Loucy (cell line): ENCODE measurements around the gene MEOX1.
"Not testable (repeated sequence)": the region's sequence is repeated elsewhere in the genome, so short reads cannot be mapped to it uniquely, and the experiment has no call there.

Source experiments
- H2AFZ ChIP-seq: fragments of 200-600 bp; sonication (generic); 2 replicates; pipeline ENCODE4 v1.6.0; 2016; ENCODE audit warnings: antibody characterized with exemption, mild to moderate bottlenecking, low read length, moderate library complexity
- H3F3A ChIP-seq: fragments of 200-600 bp; 2 replicates; pipeline ENCODE4 v1.6.0; 2016; ENCODE audit warnings: antibody characterized with exemption, low read depth, mild to moderate bottlenecking
- H3K27me3 ChIP-seq: fragments of 200-600 bp; sonication (generic); 2 replicates; pipeline ENCODE4 v1.6.1; 2014; ENCODE audit warnings: low read length, mild to moderate bottlenecking; ENCODE audit not compliant: insufficient read depth, poor library complexity, severe bottlenecking
- H3K36me3 ChIP-seq: fragments of 200-600 bp; sonication (generic); 2 replicates; pipeline ENCODE4 v1.6.1; 2016; ENCODE audit warnings: low read length; ENCODE audit not compliant: insufficient read depth
- H3K4me1 ChIP-seq: fragments of 200-600 bp; sonication (generic); 2 replicates; pipeline ENCODE4 v1.5.1; 2014; ENCODE audit warnings: low read length, mild to moderate bottlenecking; ENCODE audit not compliant: insufficient read depth, poor library complexity, severe bottlenecking
- H3K4me2 ChIP-seq: fragments of 200-600 bp; sonication (generic); 2 replicates; pipeline ENCODE4 v1.6.0; 2014; ENCODE audit warnings: antibody characterized with exemption, low read length, low read depth, mild to moderate bottlenecking; ENCODE audit not compliant: poor library complexity, severe bottlenecking
- H3K4me3 ChIP-seq: fragments of 200-600 bp; sonication (generic); 2 replicates; pipeline ENCODE4 v1.5.1; 2014; ENCODE audit warnings: low read length, mild to moderate bottlenecking, mixed read lengths; ENCODE audit not compliant: poor library complexity, severe bottlenecking
- H3K79me2 ChIP-seq: fragments of 200-600 bp; sonication (generic); 2 replicates; pipeline ENCODE4 v1.6.1; 2014; ENCODE audit warnings: low read length; ENCODE audit not compliant: insufficient read depth
- H3K9ac ChIP-seq: fragments of 200-600 bp; sonication (generic); 2 replicates; pipeline ENCODE4 v1.6.0; 2014; ENCODE audit warnings: mild to moderate bottlenecking, low read depth, low read length, moderate library complexity; ENCODE audit not compliant: poor library complexity, severe bottlenecking
- H3K9me2 ChIP-seq: fragments of 200-600 bp; sonication (generic); replicated peaks from 2 replicates; pipeline ENCODE4 v1.6.1; 2016; ENCODE audit warnings: low read depth, low read length, mixed read lengths
- H3K9me3 ChIP-seq: fragments of 200-600 bp; sonication (generic); 2 replicates; pipeline ENCODE4 v1.6.1; 2014; ENCODE audit warnings: mild to moderate bottlenecking, antibody characterized with exemption, low read length, low read depth; ENCODE audit not compliant: insufficient read depth
- H4K20me1 ChIP-seq: fragments of 200-600 bp; sonication (generic); 2 replicates; pipeline ENCODE4 v1.6.0; 2014; ENCODE audit warnings: antibody characterized with exemption, low read length, mild to moderate bottlenecking; ENCODE audit not compliant: insufficient read depth, poor library complexity, severe bottlenecking
- EZH2phosphoT487 ChIP-seq: fragments of 200-600 bp; IDR thresholded peaks from 2 replicates; pipeline ENCODE4 v1.6.1; 2018; ENCODE audit warnings: antibody characterized with exemption, mild to moderate bottlenecking, moderate library complexity, borderline replicate concordance
- TF ChIP-seq, protein P1 (sequence below): fragments of 200-600 bp; sonication (generic); conservative IDR thresholded peaks from 2 replicates; pipeline ENCODE4 v1.5.1; 2014; ENCODE audit warnings: mild to moderate bottlenecking, antibody characterized with exemption, low read length

Gene MEOX1

DNA sequence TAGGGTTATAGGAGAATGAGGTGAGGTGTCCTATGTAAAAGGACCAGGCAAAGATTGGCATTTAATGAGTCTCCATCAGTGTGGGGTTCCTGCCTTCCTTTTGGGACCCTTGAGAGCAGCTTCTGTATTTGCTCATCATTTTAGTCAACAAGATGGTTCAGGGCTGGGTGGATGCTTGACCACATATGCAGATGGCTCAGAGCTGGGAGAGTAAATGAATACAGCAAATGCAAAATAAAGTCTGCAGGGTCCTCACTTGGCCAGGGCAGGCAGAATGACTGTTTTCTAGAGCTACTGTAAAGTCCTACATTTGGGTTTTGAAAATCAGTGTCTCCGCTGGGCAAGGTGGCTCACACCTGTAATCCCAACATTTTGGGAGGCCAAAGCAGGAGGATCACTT, 58.4 kb downstream of the MEOX1 start:
- H3K9me2 ChIP-seq, result no peaks in the 10 kb centered on the region
- H3K4me3 ChIP-seq, result no peak overlapping the region
- H3K4me2 ChIP-seq, result no peak overlapping the region
- H3K9me3 ChIP-seq, result no peaks in the 10 kb centered on the region
- H4K20me1 ChIP-seq, result no peaks in the 10 kb centered on the region
- no peaks in the 10 kb centered on the region for H3K36me3 ChIP-seq
- no peaks in the 10 kb centered on the region for H3K79me2 ChIP-seq
- no peak overlapping the region for H3K9ac ChIP-seq
- TF ChIP-seq, protein P1, sequence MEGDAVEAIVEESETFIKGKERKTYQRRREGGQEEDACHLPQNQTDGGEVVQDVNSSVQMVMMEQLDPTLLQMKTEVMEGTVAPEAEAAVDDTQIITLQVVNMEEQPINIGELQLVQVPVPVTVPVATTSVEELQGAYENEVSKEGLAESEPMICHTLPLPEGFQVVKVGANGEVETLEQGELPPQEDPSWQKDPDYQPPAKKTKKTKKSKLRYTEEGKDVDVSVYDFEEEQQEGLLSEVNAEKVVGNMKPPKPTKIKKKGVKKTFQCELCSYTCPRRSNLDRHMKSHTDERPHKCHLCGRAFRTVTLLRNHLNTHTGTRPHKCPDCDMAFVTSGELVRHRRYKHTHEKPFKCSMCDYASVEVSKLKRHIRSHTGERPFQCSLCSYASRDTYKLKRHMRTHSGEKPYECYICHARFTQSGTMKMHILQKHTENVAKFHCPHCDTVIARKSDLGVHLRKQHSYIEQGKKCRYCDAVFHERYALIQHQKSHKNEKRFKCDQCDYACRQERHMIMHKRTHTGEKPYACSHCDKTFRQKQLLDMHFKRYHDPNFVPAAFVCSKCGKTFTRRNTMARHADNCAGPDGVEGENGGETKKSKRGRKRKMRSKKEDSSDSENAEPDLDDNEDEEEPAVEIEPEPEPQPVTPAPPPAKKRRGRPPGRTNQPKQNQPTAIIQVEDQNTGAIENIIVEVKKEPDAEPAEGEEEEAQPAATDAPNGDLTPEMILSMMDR, result no peak
- no peak for TF ChIP-seq EZH2phosphoT487
- H2AFZ ChIP-seq, result no peak overlapping the region
- peaks cover 3% of the 10 kb centered on the region for H3K4me1 ChIP-seq
- no peaks in the 10 kb centered on the region for H3F3A ChIP-seq
- no peaks in the 10 kb centered on the region for H3K27me3 ChIP-seq

DNA sequence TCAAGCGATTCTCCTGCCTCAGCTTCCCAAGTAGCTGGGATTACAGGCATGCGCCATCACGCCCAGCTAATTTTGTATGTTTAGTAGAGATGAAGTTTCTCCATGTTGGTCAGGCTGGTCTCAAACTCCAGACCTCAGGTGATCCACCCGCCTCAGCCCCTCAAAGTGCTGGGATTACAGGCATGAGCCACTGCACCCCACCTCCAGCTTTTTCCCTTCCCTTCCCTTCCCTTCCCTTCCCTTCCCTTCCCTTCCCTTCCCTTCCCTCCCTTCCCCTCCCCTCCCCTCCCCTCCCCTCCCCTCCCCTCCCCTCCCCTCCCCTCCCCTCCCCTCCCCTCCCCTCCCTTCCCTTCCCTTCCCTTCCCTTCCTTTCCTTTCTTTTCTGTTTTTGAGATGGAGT, 59.2 kb downstream of the MEOX1 start:
- H3K27me3 ChIP-seq, H3K9me3 ChIP-seq, H3K79me2 ChIP-seq, H3F3A ChIP-seq, H3K4me2 ChIP-seq, H3K4me3 ChIP-seq, H3K9me2 ChIP-seq, H4K20me1 ChIP-seq, H3K4me1 ChIP-seq, H2AFZ ChIP-seq, H3K36me3 ChIP-seq, H3K9ac ChIP-seq: not testable (repeated sequence)

DNA sequence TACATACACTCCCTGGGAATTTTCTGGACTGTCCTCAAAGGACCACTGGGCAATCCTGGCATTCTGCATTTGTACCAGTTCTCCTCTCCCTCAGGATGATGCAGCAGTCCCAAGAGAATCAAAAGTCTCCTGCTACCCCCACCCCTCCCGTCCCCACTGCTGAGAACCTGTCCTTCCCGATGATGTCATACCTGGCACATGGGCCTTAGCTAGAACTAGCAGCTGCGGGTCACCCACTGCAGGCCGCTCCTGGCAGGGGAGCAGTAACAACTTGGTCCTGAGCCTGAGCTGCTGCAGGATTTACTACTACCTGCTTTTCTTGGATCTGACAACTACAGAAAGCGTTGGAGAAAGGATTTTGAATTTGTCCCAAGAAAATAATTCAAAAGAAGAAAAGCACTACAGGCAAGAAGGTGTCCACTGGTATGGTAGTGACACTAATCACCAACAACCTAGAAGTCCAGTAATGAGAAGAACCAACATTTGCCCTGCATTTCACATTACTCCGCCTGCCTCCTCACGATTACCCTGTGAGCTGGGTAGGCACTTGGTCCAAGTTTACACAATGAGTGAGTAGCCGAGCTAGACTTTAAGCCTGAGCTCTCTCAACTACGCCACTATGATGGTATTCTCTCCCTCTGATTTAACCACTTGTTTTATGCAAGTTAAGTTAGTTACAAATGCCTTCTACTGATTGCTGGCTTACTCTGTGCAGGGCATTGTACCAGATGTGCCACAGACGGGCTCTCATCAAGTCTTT, 60.3 kb downstream of the MEOX1 start:
- Histone ChIP-seq H3K9ac (no peak overlapping the region), H2AFZ (no peak overlapping the region), H3K79me2 (no peaks in the 10 kb centered on the region), H3K36me3 (no peaks in the 10 kb centered on the region), H3K4me2 (no peak overlapping the region), H3K9me3 (no peaks in the 10 kb centered on the region), H3K9me2 (no peaks in the 10 kb centered on the region), H3K27me3 (no peaks in the 10 kb centered on the region), H3K4me3 (no peak overlapping the region), H4K20me1 (no peaks in the 10 kb centered on the region), H3K4me1 (peaks cover 3% of the 10 kb centered on the region), H3F3A (no peaks in the 10 kb centered on the region)
- TF ChIP-seq, protein P1, result no peak
- TF ChIP-seq EZH2phosphoT487, result no peak

DNA sequence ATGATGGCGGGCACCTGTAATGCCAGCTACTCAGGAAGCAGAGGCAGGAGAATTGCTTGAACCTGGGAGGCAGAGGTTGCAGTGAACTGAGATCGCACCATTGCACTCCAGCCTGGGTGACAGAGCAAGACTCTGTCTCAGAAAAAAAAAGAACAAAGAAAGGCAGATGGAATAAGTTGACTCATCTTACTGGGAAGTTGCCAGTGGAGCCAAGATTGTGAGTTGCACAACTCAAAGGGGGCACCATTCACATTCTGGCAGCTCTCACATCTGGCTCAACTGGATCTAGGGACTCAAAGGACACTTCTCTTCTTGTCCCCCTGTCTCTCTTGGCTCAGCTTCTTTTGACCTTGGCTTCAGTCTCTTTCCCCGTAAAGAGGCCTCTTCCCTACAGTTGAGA, 61.9 kb downstream of the MEOX1 start:
- Histone ChIP-seq H3K27me3 (no peaks in the 10 kb centered on the region), H3K9me2 (no peaks in the 10 kb centered on the region), H3K4me1 (peaks cover 3% of the 10 kb centered on the region), H2AFZ (no peak overlapping the region), H3K36me3 (no peaks in the 10 kb centered on the region), H3K79me2 (no peaks in the 10 kb centered on the region), H4K20me1 (no peaks in the 10 kb centered on the region), H3K4me3 (no peak overlapping the region), H3K9ac (no peak overlapping the region), H3F3A (no peaks in the 10 kb centered on the region), H3K9me3 (no peaks in the 10 kb centered on the region), H3K4me2 (no peak overlapping the region)
- TF ChIP-seq, protein P1, result no peak
- no peak for TF ChIP-seq EZH2phosphoT487
